ENCODE data around the gene ARSK. TPM values are rescaled to one million over a fixed set of nuclear protein-coding genes. Genes with fewer than 3 reads are reported as not detected.

Gene ARSK
- total RNA-seq, 1 experiment from 2014 or later = 12.4 TPM

DNA sequence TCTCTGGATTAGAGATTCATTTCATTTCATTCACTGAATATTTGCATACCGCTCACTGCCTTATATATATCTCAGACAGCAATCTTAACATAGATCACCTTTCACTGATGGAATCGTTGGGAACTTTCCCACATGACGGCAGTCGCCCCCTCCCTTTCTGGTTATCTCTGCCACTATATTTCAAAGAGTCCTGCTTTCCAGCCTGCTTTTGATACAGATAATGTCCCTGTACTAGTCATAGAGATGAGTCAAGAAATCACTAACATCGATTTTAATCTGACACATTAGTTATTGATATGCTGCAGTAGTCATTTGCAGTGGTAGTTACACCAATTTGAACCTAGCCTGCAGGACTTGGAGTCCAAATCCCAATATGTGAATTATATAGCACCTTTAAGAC is 8.5 kb downstream of the ARSK start:
- DNase-seq (ENCODE audit: extremely low read depth, low read depth) = no peak

DNA sequence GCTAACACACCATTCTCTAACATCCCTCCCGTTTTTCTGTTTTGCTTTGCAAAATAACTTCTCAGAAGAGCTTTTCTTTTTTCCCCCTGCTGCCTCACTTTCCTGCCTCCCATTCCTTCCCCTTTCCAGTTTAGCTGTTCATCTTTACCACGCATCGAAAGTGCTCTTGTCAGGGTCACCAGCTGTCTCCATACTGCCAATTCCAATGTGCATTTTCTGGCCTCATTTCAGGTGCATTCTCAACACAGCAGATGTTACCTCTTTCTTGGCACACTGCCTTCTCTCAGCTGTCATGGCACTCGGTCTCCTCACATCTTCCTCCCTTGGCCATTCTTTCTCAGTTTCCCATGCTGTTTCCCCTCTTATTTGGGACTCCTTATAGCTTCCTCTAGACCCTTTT is 9.5 kb downstream of the ARSK start:
- DNase-seq (ENCODE audit: extremely low read depth, low read depth) = no peak

GRCh38 chr5:95565280-95565920 is 10.5 kb downstream of the ARSK start:
- no peak for DNase-seq (ENCODE audit: extremely low read depth, low read depth)

- no peak for DNase-seq (ENCODE audit: extremely low read depth, low read depth)
These were observed 17.1 kb downstream of the ARSK start for GRCh38 chr5:95572016-95572415.

- DNase-seq (ENCODE audit: extremely low read depth, low read depth) = no peak
These were observed 26.7 kb downstream of the ARSK start for GRCh38 chr5:95581576-95581975.

GRCh38 chr5:95583992-95584391 is 29.1 kb downstream of the ARSK start:
- DNase-seq (ENCODE audit: extremely low read depth, low read depth) = no peak

- no peak for DNase-seq (ENCODE audit: extremely low read depth, low read depth)
These were observed 36.0 kb downstream of the ARSK start for GRCh38 chr5:95590880-95591279.

DNA sequence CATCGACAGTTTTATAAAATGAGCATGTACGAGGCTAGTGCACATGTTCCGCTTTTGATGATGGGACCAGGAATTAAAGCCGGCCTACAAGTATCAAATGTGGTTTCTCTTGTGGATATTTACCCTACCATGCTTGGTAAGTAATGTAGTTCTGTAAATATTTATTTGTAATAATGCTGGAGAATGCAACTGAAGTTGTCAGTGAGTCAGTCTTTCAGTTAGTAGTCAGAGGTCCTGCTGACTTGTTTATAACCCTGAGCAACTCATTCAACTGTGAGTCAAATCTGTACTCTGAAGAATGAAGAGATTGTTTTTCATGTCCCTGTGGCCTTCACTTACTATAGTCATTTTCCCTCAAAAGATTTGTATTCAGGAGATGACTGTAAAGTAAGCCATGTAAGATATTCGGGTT is 36.6 kb downstream of the ARSK start:
- peak; percentile 11 for DNase-seq (ENCODE audit: extremely low read depth, low read depth)

DNA sequence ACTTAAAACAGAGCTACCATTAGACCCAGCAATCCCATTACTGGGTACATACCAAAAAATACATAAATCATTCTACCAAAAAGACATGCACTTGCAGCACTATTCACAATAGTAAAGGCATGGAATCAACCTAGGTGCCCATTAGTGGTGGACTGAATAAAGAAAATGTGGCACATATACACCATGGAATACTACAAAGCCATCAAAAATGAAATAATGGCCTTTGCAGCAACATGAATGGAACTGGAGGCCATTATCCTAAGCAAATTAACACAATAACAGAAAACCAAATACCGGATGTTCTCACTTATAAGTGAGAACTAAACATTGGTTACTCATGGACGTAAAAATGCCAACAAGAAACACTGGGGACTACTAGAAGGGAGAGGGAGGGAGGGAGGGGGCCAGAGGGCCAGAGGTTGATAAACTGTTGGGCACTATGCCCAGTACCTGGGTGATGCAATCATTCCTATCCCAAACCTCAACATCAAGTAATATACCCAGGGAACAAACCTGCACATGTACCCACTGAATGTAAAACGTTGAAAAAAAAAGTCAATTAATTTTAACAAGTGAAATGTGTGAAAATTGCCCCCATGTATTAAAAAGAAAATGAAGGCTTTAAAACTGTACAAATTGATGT is 40.5 kb downstream of the ARSK start:
- DNase-seq (ENCODE audit: extremely low read depth, low read depth) = no peak

DNA sequence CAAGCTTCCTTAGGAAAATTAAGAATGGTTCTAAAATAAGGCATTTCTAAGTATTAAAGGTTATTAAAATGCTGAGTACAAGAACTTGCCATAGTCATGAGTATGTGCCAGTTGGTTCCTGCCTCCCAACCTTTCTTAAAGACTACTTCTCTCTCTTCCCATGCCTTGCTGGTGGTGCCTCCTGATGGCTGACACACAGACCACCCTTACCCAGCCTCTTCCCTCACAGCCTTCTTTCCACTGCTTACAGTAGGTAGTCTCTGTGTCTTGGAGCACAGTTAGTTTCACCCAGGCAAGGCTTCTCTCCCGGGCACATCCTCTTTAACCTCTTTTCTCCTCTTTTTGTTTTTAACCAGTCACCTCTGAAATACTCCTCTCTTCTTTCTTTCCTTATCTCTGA is 44.4 kb downstream of the ARSK start:
- no peak for DNase-seq (ENCODE audit: extremely low read depth, low read depth)

DNA sequence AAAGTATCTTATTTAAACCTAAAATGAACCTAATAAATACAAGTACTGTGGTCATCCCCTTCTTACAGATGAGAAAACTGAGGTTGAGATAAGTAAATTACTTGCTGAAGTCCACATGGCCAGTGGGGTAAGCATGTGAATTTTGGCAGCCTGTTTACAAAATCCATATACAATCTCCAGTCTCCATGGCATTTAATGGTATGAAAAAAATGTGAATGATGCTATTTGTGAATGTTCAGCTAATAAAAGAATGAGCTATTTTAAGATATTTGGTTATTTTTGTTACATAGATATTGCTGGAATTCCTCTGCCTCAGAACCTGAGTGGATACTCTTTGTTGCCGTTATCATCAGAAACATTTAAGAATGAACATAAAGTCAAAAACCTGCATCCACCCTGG is 45.7 kb downstream of the ARSK start:
- no peak for DNase-seq (ENCODE audit: extremely low read depth, low read depth)

- no peak for DNase-seq (ENCODE audit: extremely low read depth, low read depth)
These were observed 50.9 kb downstream of the ARSK start for GRCh38 chr5:95605786-95606185.

GRCh38 chr5:95606419-95606818 is 51.5 kb downstream of the ARSK start:
- DNase-seq (ENCODE audit: extremely low read depth, low read depth) = no peak

GRCh38 chr5:95609711-95610110 is 54.8 kb downstream of the ARSK start:
- no peak for DNase-seq (ENCODE audit: extremely low read depth, low read depth)

GRCh38 chr5:95610546-95610945 is 55.6 kb downstream of the ARSK start:
- DNase-seq (ENCODE audit: extremely low read depth, low read depth) = no peak

- DNase-seq (ENCODE audit: extremely low read depth, low read depth) = no peak
These were observed 56.5 kb downstream of the ARSK start for GRCh38 chr5:95611396-95611795.

GRCh38 chr5:95613514-95613913 is 58.6 kb downstream of the ARSK start:
- no peak for DNase-seq (ENCODE audit: extremely low read depth, low read depth)

DNA sequence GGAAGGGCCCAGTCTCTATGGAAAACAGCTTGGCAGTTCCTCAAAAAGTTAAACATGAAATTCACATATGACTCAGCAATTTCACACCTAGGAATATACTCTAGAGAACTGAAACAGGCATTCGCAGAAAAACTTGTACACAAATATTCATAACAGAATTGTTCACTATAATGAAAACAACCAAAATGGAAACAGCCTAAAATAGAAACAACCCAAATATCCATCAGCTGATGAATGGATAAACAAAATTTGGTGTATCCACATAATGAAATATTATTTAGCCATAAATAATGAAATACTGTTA is 60.2 kb downstream of the ARSK start:
- DNase-seq (ENCODE audit: extremely low read depth, low read depth) = peak; percentile 21

- no peak for DNase-seq (ENCODE audit: extremely low read depth, low read depth)
These were observed 62.2 kb downstream of the ARSK start for GRCh38 chr5:95617057-95617456.

GRCh38 chr5:95619096-95619495 is 64.2 kb downstream of the ARSK start:
- DNase-seq (ENCODE audit: extremely low read depth, low read depth) = no peak

DNA sequence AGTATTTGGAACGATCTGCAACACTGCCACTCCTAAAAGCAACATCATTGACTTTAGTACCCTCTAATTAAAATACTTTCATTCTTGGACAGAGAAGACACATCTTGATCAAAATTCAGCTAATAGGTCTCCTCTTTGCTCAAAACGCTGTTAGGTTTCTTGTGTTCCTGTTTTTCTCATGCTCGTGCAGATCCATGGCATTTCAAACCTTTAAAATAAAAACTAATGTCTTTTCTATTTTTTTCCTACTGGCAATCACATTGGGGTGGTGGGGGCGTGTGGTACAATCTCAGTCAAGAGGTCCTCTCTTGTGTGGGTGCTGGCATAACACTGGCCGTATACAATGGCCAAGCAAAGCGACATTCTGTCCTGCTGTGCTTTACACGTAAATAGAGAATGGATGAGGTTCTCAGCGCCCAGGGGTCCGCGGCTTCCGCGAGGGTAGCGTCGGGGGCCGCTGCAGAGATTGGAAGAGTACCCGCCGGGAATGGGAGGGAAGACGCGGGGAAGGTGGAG is 64.7 kb downstream of the ARSK start:
- no peak for DNase-seq (ENCODE audit: extremely low read depth, low read depth)

DNA sequence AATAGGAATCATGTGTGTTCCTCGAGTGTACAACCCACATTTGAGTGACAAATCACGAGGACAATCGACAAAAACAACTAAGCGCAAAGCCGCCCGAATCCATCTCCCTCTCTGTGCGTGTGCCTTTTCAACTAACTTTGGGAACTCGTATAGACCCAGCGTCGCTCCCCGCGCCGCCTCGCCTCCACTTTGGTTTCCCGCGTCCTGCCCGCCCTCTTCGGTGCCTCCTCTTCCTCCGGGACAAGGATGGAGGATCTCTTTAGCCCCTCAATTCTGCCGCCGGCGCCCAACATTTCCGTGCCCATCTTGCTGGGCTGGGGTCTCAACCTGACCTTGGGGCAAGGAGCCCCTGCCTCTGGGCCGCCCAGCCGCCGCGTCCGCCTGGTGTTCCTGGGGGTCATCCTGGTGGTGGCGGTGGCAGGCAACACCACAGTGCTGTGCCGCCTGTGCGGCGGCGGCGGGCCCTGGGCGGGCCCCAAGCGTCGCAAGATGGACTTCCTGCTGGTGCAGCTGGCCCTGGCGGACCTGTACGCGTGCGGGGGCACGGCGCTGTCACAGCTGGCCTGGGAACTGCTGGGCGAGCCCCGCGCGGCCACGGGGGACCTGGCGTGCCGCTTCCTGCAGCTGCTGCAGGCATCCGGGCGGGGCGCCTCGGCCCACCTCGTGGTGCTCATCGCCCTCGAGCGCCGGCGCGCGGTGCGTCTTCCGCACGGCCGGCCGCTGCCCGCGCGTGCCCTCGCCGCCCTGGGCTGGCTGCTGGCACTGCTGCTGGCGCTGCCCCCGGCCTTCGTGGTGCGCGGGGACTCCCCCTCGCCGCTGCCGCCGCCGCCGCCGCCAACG is 65.3 kb downstream of the ARSK start, which contains the start of gene GPR150:
GPR150 (plus strand) TSS at position 58 of the 840 bp plus-strand sequence; CDS start at position 247, 189 bp downstream.
- no peak for DNase-seq (ENCODE audit: extremely low read depth, low read depth)

All from NCI-H460 (cell line).